Glutamatergic neuron (in vitro differentiated cells): ENCODE measurements around the gene LAMB1. TPM values are rescaled to one million over a fixed set of nuclear protein-coding genes. Genes with fewer than 3 reads are reported as not detected.

Source experiments
- DNase-seq: peaks from one replicate; pipeline ENCODE4 v3.0.0; 2022
- H3K27ac Mint-ChIP-seq: one replicate; pipeline ENCODE4 v1.8.0; 2020; ENCODE audit warnings: mild to moderate bottlenecking, mixed read lengths, inconsistent platforms; ENCODE audit not compliant: unreplicated experiment
- H3K27me3 Mint-ChIP-seq: one replicate; pipeline ENCODE4 v1.8.0; 2020; ENCODE audit warnings: mild to moderate bottlenecking, moderate library complexity, mixed read lengths, inconsistent platforms; ENCODE audit not compliant: unreplicated experiment
- H3K36me3 Mint-ChIP-seq: one replicate; pipeline ENCODE4 v1.8.0; 2020; ENCODE audit warnings: mild to moderate bottlenecking, mixed read lengths, inconsistent platforms; ENCODE audit not compliant: unreplicated experiment
- H3K4me1 Mint-ChIP-seq: one replicate; pipeline ENCODE4 v1.8.0; 2020; ENCODE audit warnings: mild to moderate bottlenecking, low read depth, mixed read lengths, inconsistent platforms; ENCODE audit not compliant: unreplicated experiment
- H3K4me3 Mint-ChIP-seq: one replicate; pipeline ENCODE4 v1.8.0; 2020; ENCODE audit warnings: mild to moderate bottlenecking, mixed read lengths, inconsistent platforms; ENCODE audit not compliant: unreplicated experiment
- H3K9me3 Mint-ChIP-seq: one replicate; pipeline ENCODE4 v1.8.0; 2020; ENCODE audit warnings: mild to moderate bottlenecking, moderate library complexity, mixed read lengths, inconsistent platforms; ENCODE audit not compliant: unreplicated experiment
- total RNA-seq: library from RNA; stranded (reverse); fragmentation: NEBNext Ultra II Directional; extraction: Animal tissue kit (Norgen Biotek cat#: 25700); gene quantifications from one replicate; pipeline ENCODE4 v1.2.1, GENCODE V29; 2021; ENCODE audit not compliant: unreplicated experiment
- TF ChIP-seq, protein P1 (sequence below): fragments of 200-600 bp; sonication (generic); IDR thresholded peaks from one replicate; pipeline ENCODE4 v1.5.0; 2021; ENCODE audit not compliant: partially characterized antibody, unreplicated experiment

LAMB1 gene
- total RNA-seq, 1 donor from 2014 or later = 326 TPM

DNA sequence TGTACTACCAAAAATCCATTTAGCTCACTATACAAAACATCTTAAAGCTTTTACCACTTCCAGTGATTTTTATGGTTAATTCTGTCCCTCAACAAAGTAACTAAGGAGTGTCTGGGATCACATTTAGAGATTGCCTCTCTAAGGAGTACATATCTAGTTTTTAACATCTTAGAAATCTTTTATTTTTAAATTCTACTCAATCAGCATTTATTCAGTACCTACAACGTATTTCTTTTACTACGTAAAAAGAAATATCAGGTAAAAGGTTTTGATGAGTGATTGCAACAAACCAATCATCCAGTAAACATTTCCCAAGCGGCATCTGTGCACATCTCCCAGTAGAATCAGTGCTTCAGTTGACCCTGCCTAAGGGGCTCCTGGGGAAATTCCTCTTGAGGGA, 31.9 kb downstream of the LAMB1 start:
- H3K4me3 Mint-ChIP-seq = no peak overlapping the region
- peaks cover 2% of the 10 kb centered on the region for H3K27me3 Mint-ChIP-seq
- no peak overlapping the region for H3K27ac Mint-ChIP-seq

DNA sequence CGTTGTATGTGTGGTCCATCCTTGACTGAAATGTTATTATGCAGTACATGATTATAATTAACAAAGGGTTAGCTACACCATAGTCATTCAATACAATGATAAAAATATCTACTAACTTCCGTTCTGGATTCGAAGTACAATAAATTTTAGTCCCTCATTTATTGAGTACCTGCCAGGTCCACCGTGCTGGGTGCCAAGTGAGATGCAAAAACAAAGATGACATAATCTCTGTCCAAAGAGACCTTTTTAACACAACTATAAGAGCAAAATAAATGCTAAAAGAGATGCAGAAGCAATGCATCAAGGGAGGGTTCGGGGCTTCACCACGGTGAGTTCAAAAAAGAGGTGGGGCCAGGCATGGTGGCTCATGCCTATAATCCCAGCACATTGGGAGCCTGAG, 33.1 kb downstream of the LAMB1 start:
- no peak overlapping the region for H3K4me3 Mint-ChIP-seq
- DNase-seq = no peak
- no peaks in the 10 kb centered on the region for H3K9me3 Mint-ChIP-seq
- no peaks in the 10 kb centered on the region for H3K36me3 Mint-ChIP-seq
- no peaks in the 10 kb centered on the region for H3K4me1 Mint-ChIP-seq
- no peak overlapping the region for H3K27ac Mint-ChIP-seq
- TF ChIP-seq, protein P1, sequence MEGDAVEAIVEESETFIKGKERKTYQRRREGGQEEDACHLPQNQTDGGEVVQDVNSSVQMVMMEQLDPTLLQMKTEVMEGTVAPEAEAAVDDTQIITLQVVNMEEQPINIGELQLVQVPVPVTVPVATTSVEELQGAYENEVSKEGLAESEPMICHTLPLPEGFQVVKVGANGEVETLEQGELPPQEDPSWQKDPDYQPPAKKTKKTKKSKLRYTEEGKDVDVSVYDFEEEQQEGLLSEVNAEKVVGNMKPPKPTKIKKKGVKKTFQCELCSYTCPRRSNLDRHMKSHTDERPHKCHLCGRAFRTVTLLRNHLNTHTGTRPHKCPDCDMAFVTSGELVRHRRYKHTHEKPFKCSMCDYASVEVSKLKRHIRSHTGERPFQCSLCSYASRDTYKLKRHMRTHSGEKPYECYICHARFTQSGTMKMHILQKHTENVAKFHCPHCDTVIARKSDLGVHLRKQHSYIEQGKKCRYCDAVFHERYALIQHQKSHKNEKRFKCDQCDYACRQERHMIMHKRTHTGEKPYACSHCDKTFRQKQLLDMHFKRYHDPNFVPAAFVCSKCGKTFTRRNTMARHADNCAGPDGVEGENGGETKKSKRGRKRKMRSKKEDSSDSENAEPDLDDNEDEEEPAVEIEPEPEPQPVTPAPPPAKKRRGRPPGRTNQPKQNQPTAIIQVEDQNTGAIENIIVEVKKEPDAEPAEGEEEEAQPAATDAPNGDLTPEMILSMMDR = no peak
- H3K27me3 Mint-ChIP-seq = peaks cover 2% of the 10 kb centered on the region

More for the DNA sequence above, 31.9 kb downstream of the LAMB1 start:
- DNase-seq = no peak
- TF ChIP-seq, protein P1 = no peak
- H3K4me1 Mint-ChIP-seq = no peaks in the 10 kb centered on the region
- H3K9me3 Mint-ChIP-seq = no peaks in the 10 kb centered on the region
- no peaks in the 10 kb centered on the region for H3K36me3 Mint-ChIP-seq

DNA sequence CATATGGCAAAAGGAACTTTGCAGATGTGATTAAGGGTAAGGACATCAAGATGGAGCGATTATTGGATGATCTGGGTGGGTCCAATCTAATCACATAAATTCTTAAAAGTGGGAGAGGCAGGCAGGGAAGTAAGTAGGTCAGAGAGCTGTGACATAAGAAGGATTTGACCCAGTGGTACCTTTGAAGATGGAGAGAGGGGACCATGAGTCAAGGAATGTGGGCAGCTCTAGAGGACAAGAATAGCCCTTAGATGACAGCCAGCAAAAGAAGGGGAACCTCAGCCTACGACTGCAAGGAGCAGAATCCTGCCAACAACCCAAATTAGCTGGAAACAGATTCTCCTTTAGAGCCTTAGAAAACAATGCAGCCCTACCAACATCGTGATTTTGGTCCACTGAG, 34.5 kb downstream of the LAMB1 start:
- Mint-ChIP-seq H3K9me3 (no peaks in the 10 kb centered on the region), H3K27me3 (peaks cover 2% of the 10 kb centered on the region), H3K27ac (no peak overlapping the region), H3K36me3 (no peaks in the 10 kb centered on the region), H3K4me1 (no peaks in the 10 kb centered on the region), H3K4me3 (no peak overlapping the region)
- DNase-seq = no peak
- TF ChIP-seq, protein P1 = no peak

DNA sequence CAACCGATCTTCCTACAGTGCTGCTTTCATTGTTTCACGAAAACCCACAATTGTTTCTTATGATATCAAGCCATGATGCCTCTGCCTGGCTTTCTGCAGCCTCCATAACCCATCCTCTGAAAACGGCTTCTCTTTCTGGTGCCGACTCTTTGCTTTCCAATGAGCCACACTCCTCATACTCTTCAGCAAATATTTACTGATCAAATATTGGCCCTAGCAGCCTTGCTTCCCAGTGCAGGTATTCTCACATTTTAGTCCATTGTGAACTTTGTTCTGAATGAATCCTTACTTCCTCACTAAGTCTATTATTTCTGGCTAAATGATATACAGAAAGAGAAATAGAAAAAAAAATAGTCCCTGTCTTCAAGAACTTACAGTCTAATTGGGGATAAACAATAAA, 35.5 kb downstream of the LAMB1 start:
- no peaks in the 10 kb centered on the region for H3K9me3 Mint-ChIP-seq
- TF ChIP-seq, protein P1 = no peak
- H3K27ac Mint-ChIP-seq = no peak overlapping the region
- H3K4me1 Mint-ChIP-seq = no peaks in the 10 kb centered on the region
- H3K27me3 Mint-ChIP-seq = peaks cover 2% of the 10 kb centered on the region
- H3K4me3 Mint-ChIP-seq = no peak overlapping the region
- H3K36me3 Mint-ChIP-seq = no peaks in the 10 kb centered on the region
- DNase-seq = no peak

DNA sequence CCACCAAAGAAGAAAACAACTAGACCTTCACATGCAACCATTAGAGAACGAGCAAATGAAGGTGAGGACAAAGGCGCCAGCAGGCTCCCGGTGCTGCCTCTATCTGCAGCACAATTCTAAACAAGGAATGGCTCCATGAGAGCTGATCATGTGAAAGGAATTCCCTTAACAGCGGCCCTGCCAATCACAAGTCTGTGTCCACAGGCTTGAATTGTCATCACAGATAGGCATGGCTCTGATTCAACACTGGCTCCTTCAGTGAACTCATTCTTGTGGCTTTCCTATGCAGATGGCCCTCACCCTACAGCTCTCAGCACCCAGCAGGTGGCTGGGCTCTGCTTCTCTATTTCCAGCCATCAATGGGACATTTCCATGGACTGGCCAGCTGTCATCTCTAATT, 36.2 kb downstream of the LAMB1 start:
- no peaks in the 10 kb centered on the region for H3K4me1 Mint-ChIP-seq
- no peak overlapping the region for H3K4me3 Mint-ChIP-seq
- H3K36me3 Mint-ChIP-seq = no peaks in the 10 kb centered on the region
- peaks cover 2% of the 10 kb centered on the region for H3K27me3 Mint-ChIP-seq
- H3K9me3 Mint-ChIP-seq = no peaks in the 10 kb centered on the region
- H3K27ac Mint-ChIP-seq = no peak overlapping the region
- no peak for DNase-seq
- TF ChIP-seq, protein P1 = no peak
